GM12891 (cell line): ENCODE data around the gene GRK1.

ENCODE experiments used
- POLR2A ChIP-seq: IDR thresholded peaks from 2 replicates; pipeline ENCODE4 v1.6.1; 2011; ENCODE audit warnings: low read depth, low read length, control low read depth
- POLR2AphosphoS5 ChIP-seq: IDR thresholded peaks from 2 replicates; pipeline ENCODE4 v1.6.1; 2011; ENCODE audit warnings: low read depth, low read length, control low read depth

- no peak for TF ChIP-seq POLR2A
- TF ChIP-seq POLR2AphosphoS5, result no peak
Measured at GRCh38 chr13:113653264-113654174, 13.5 kb upstream of the GRK1 start.
